ENCODE measurements around the gene RCAN1.

RCAN1 gene

GRCh38 chr21:34498623-34499022 is 116.3 kb downstream of the RCAN1 start:
- no peak for TF ChIP-seq POLR2AphosphoS5 (IDR thresholded peaks at IDR 0.05; ENCODE audit: low read depth, low read length)
- TF ChIP-seq FOXP2 (optimal IDR thresholded peaks at IDR 0.05; ENCODE audit: borderline replicate concordance, extremely low read depth, extremely low read length, insufficient read depth) = no peak
